SK-N-SH (cell line): ENCODE measurements around the gene CHCHD6.

Experiments used
- GATA2 ChIP-seq: sonication (generic); formaldehyde crosslinking; IDR thresholded peaks from 2 replicates; pipeline ENCODE4 v1.5.0; 2020; ENCODE audit warnings: mild to moderate bottlenecking, missing genetic modification reagents
- TF ChIP-seq, protein P1 (sequence below): fragments of 200-600 bp; sonication (generic); IDR thresholded peaks from 2 replicates; pipeline ENCODE4 v1.6.1; 2017; ENCODE audit warnings: antibody characterized with exemption, mild to moderate bottlenecking, moderate library complexity

GRCh38 chr3:126713199-126713598, 9.2 kb downstream of the CHCHD6 start:
- TF ChIP-seq, protein P1, sequence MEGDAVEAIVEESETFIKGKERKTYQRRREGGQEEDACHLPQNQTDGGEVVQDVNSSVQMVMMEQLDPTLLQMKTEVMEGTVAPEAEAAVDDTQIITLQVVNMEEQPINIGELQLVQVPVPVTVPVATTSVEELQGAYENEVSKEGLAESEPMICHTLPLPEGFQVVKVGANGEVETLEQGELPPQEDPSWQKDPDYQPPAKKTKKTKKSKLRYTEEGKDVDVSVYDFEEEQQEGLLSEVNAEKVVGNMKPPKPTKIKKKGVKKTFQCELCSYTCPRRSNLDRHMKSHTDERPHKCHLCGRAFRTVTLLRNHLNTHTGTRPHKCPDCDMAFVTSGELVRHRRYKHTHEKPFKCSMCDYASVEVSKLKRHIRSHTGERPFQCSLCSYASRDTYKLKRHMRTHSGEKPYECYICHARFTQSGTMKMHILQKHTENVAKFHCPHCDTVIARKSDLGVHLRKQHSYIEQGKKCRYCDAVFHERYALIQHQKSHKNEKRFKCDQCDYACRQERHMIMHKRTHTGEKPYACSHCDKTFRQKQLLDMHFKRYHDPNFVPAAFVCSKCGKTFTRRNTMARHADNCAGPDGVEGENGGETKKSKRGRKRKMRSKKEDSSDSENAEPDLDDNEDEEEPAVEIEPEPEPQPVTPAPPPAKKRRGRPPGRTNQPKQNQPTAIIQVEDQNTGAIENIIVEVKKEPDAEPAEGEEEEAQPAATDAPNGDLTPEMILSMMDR = no peak
- no peak for TF ChIP-seq GATA2 (CRISPR knock-in tag)
